DMS153 (cell line): Measurements from ENCODE around the gene CD33.

Source experiments
- DNase-seq: peaks from one replicate; lab custom pipeline; 2025; lab: John Stamatoyannopoulos, UW

The CD33 gene

DNA sequence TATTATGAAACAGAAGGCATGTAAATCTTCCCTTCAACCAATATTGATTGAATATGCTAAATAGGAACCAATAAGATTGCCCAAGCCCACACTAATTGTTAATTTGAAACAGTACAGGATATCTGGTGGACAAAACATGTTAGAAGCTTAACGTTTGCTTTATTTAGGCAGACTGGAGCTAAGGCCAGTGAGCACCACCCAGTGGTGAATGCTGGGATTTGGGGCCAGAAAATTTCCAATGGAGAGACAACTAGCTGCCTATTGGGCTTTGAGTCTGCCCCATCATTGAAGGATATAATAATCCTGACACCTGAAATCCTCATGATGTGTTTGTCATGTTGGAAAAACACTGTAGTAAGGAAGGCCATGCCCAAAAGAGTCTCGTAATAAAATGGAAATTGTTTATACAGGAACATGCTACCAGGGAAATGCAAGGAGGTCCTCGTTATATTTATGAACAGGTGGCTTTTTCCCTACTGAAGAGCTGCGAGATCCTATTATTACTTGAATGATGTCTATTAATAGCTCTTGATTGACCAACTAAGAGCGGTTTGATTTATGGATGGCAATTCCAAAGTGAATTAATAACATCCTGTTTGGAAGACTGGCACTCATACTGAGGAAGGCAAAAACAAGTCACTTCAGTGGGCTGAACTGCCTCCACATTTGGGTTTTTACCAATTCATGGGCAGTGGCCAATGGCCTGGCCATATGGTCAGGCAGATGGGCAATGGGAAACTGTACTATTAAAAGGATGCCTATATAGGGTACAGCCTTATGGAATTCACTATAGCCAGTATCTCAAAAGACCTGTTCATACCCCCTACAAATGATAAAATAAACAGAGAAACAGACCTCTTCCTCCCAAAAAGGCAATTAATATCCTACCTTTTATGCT is 34.7 kb downstream of the CD33 start:
- no peak for DNase-seq

DNA sequence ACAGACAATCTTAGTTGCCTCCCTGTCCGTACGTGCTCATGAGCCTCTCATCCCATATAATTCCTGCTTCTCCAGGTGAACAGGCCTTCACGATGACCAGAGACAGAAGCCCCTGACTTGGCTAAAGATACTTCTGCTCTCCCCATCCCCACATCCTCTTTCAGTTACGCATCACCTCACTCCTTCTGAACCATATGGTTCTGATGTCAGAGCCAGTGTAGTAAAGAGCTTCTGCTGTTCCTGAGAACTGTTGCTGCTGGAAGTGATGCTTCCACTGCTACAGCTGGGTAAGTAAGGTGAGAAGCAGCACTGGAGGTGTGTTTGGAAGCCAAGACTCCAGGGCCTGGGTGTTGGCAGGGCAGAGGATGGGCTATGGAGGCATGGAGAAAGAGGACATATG is 38.9 kb downstream of the CD33 start:
- DNase-seq, result no peak

DNA sequence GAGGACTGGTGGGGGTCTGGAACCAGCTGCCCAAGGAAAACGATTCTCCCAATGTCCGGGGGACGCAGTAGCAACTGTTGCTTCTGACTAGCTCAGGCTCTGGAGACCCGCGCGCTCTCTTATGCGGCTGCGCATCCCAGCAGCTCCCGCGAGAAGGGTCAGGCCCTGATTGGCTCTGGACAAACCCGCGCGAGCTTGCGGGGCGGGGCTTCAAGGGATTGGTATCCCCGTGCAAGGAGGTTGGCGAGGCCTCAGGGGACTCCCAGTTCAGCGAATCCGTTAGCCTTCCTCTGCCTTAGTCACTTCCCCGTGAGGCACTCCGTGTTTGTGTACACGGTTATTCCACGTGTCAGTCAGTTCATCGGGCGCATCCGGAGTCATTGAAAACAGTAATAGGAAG is 46.2 kb downstream of the CD33 start:
- no peak for DNase-seq

DNA sequence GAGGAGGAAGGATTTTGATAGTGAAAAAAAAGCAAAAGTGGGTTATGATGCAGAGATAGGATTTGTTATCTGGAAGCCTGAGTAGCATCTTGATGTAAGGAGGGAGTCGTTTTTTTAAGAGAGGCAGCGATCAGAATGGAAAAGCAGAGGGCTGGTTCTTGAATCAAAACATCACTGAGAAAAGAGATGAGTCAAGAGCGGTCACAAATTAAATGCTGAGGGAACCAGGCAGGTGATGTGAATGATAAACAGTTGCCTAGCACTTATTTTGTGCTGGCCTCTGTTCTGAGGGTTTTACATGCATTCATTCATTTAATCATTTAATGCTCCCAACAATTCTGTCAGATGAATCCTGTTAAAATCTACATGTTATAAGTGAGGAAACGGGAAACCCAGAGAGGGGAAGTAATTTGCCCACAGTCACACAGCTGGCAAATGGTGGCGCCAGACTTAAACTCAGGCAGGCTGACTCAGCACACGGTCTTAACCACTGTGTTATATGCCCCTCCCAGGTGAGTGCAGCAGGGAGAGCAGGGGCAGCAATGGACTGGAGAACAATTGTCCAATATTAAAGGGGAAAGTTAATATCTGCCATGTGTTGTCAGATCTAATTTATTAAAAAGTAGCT is 47.4 kb downstream of the CD33 start:
- DNase-seq, result no peak

DNA sequence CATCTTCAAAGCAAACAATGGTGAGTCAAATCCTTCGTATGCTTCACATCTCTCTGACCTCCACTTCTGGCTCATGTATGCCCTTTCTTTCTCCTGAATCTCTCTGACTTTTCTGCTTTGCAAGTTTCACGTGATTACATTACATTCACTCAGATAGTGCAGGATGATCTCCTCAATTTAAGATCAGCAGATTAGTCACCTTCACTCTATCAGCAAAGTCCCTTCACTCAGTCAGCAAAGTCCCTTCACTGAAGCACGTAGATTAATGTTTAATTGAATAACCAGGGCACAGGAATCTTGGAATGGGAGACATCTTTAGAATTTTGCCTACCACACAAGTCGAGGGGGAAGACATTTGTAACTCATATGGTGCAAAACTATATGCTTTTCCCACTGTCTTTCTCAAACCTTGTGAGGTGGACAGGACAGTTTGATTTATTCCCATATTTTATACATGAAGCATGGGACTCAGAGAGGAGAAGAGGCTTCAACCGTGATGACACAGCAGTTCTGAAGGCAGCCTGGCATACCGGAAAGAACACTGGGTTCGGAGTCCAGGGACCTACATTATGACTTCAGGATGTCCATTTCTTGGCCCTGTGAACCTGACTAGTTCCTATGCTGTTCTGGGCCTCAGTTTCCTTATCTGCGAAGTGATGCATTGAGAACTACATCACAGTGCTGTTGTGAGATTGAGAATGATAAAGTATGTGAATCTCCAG is 49.3 kb downstream of the CD33 start:
- DNase-seq, result no peak

DNA sequence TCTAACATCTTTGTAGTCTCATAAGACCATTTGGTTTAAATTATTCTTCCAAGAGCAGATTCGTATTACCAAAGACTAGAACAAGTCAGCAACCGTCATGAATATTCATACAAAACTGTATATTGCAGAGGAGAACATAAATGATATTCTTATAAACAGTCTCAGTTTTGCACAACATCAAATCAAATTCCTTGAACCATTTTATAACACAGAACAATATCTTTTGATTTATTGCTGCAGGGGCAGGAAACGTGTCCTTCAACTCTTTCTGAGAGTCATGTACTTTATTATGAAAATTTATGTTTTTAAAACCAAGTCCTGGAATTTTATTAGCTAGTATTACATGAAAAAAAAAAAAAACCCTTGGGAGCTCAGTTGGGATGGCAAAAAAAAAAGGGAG is 52.2 kb downstream of the CD33 start:
- DNase-seq, result no peak

DNA sequence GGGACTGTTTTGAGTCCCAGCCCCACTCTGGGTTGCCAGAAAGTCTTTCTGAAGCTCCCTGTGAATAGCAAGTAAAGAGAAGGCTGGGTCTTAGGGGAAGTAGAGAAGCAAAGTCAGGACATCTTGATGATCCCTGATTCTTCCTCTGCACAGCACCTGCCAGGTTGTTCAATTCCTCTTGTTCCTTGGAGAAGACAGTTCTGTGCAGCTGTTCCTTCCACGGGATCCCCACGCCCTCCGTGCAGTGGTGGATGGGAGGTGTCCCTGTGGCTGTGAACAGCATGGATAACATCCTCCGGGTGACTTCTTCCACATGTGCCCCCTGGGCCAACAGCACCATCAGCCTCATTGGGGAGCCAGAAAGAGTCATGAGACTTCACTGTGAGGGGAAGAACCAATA is 57.5 kb downstream of the CD33 start:
- no peak for DNase-seq

DNA sequence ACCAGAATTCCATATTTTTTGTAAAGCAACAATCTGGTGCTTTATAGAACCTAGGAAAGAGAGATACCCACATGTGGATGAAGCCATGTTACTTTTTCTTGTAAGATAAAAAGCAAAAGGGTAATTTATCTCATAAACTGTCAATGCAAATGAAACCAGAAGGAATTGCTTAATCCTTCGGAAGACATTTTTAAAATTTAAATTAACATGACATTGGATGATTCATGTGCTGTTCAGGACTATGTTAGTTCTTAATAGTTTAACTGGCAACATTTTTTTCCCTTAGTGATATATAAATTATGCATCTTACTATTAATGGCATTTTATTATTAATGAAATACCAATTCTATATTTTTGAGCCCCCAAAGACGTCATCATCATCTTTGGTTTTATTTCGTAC is 60.8 kb downstream of the CD33 start:
- DNase-seq, result no peak
